ENCODE data around the gene VAC14.

The VAC14 gene

GRCh38 chr16:70786020-70786755, 14.8 kb downstream of the VAC14 start:
- no peak for DNase-seq (ENCODE audit: low spot score)

- DNase-seq (ENCODE audit: low spot score), result no peak
Observed at GRCh38 chr16:70784692-70785555, 16.0 kb downstream of the VAC14 start.

- DNase-seq (ENCODE audit: low spot score), result no peak
Observed at GRCh38 chr16:70782237-70782636, 18.7 kb downstream of the VAC14 start.

GRCh38 chr16:70781800-70782199, 19.2 kb downstream of the VAC14 start:
- DNase-seq (ENCODE audit: low spot score), result no peak

- no peak for DNase-seq (ENCODE audit: low spot score)
Observed at GRCh38 chr16:70780546-70780945, 20.4 kb downstream of the VAC14 start.

GRCh38 chr16:70779361-70779760, 21.6 kb downstream of the VAC14 start:
- no peak for DNase-seq (ENCODE audit: low spot score)

- peak; percentile 64 for DNase-seq (ENCODE audit: low spot score)
Observed at GRCh38 chr16:70778901-70779309, 22.1 kb downstream of the VAC14 start.

- peak; percentile 58 for DNase-seq (ENCODE audit: low spot score)
Observed at GRCh38 chr16:70777973-70778406, 23.0 kb downstream of the VAC14 start.

GRCh38 chr16:70777496-70777895, 23.5 kb downstream of the VAC14 start:
- no peak for DNase-seq (ENCODE audit: low spot score)

DNA sequence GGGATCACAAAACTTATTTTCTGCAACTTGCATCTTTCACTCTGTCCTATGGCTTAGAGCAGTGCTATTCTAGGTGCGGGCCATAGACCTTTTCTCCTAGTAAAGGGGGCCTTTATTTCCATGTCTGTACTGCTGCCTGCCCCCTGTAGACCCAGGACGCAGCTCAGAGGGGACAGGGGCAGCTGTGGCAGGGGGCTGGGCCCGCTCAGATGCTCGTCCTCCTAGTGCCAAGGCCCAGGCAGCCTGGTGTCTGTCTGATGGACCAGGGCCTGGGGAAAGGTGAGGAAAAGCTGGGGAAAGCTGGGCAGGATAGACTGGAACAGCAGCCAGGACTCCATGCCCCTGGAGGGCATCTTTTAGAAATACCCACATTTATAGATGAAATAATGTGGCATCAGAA, 25.6 kb downstream of the VAC14 start:
- DNase-seq (ENCODE audit: low spot score), result no peak

DNA sequence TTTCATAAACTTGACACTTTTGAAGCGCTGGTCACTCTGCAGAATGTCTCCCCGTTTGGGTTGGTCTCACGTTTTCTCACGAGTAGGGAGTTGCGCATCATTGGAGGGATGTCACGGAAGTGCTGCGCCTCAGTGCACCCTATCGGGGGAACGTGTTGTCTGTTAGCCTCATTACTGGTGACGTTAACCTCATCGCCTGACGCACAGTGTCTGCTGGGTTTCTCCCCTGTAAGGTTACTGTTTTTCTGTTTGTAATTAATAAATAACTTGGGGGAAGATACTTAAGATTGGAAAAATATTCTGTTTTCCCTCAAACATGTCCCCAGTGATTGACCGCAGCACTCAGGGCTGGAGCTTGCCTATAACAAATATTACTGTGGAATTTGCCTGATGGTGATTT, 26.7 kb downstream of the VAC14 start:
- DNase-seq (ENCODE audit: low spot score), result no peak

DNA sequence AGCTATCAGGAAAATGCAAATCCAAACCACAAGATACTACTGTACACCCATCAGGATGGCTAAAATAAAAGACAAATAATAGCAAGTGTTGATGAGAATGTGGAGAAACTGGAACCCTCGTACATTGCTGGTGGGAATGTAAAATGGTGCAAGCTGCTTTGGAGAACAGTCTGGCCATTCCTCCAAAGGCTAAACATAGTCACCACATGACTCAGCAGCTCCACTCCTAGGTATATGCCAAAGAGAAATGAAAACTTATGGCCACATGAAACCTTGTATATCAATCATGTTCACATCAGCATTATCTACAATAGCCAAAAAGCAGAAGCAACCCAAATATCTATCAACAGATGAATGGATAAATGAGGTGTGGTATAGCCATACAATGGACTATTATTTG, 28.5 kb downstream of the VAC14 start:
- DNase-seq (ENCODE audit: low spot score), result no peak

DNA sequence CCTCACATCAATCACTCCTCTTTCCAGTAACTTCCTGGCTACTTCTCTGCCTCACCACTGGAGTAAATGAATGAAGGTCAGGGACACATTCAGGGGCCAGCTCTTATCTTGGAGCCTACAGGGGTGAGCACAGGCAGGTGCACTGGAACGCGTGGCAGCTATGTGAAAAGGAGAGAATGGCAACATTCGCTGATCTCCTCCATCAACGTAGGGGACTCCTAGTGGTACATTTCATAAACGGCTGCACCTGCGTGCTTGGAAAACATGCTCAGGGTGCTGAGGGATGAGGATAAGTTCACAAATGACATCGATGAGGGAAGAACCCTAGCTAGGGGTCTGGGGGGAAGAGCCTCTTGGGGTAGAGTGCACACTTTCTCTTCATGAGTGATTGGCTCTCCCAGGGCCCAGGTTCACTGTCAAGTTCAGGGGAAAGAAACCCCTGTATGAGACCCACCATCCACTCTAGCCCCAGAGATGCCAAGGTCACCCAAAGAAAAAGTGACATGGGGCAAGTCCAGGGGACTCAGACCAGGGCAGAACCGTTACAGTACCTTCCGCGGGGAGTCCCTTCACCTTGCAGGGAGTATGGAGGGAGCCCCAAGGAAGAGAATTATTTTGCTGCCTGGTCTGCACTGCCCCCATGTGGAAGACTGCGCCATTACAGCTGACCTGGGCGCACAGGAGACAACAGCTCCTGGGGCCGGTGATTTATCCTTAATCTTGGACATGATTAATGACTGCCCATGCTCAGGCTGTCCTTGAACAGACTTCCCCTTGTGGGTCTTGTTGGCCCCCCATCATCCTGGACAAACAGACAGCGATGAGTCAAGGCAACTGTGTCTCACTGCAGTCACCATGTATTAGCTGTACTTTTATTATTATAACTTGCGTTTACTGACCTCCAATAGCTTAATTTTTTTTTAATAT, 30.1 kb downstream of the VAC14 start:
- DNase-seq (ENCODE audit: low spot score), result peak; percentile 82

- no peak for DNase-seq (ENCODE audit: low spot score)
Observed at GRCh38 chr16:70770291-70770625, 30.7 kb downstream of the VAC14 start.

DNA sequence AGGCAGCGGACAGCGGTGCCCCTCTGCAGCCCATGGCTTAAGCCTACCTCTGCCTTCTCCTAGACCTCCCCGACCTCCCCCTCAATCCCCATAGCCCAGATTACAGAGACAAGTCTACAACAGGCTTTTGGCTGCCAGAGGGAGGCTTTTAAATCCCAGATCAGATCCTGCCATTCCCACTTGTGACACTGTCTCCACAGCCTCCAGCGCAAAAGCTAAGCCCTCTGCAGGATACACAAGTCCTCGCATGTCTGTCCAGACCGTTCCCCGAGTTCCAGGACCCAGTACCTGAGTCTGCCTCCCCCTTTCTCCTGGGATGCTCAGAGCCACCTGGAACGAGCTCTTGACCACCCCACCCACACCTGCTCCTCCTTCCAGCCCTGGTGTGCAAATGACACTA, 31.2 kb downstream of the VAC14 start:
- peak; percentile 42 for DNase-seq (ENCODE audit: low spot score)

GRCh38 chr16:70769131-70769530, 31.8 kb downstream of the VAC14 start:
- DNase-seq (ENCODE audit: low spot score), result no peak

DNA sequence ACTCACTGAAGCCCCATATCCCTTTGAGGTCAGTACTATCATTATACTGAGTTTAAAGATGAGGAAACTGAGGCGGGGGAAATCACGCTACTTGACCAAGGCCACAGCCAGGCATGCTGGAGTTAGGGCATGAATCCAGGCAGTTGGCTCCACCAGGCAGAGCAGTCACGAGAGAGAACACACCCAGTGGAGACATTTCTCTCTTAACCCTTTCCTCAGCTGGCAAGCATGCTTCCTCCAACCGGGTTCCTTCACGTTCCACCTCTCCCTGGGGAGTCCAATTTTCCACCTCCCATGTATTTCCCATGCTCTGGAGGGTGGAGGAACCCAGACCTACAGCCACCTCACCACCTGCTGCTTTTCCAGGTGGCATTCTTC, 32.8 kb downstream of the VAC14 start:
- DNase-seq (ENCODE audit: low spot score), result no peak

- DNase-seq (ENCODE audit: low spot score), result no peak
Observed at GRCh38 chr16:70767377-70768202, 33.4 kb downstream of the VAC14 start.

DNA sequence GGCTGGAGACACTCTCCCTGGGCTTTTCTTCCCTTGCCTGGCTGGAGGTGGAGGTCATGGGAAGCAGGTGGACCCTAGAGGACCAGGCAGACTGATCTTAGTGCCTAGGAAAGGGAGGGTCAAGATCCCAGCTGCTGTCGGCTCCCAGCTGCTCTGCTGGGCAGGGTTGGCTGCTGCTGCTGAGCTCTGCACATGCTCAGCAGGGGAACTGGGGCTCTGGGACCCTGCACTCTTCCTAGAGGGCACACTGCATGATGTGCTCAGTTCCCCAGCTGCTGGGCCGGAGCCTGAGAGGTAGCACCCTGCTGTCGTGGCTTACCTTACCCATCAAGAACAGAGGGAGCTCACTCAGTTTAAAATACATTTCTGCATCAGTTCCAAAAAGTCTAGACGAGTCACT, 34.3 kb downstream of the VAC14 start:
- DNase-seq (ENCODE audit: low spot score), result no peak

DNA sequence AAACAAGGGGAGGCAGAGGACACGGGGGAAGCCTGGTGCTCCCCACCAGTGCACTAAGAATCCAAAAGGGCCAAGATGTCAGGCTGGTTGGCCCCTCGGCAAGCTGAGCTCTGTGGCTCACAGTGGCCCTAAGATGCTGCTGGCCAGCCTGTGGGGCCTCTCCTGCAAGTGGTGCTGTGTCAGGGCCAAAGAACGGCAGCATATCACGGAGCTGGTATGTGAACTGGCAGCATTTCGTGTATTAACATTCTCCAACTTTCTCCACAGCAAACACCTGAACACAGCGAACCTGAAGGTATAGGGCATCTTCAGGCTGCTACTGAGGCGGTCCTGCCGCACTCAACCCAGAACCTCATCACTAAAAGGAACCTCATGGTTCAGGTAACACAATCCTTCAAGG, 34.8 kb downstream of the VAC14 start:
- no peak for DNase-seq (ENCODE audit: low spot score)

GRCh38 chr16:70765491-70765890, 35.5 kb downstream of the VAC14 start:
- no peak for DNase-seq (ENCODE audit: low spot score)

GRCh38 chr16:70764632-70765031, 36.3 kb downstream of the VAC14 start:
- no peak for DNase-seq (ENCODE audit: low spot score)

All from cerebellar cortex (tissue), 1 donor.